ENCODE measurements around the gene CXCL12. TPM values are rescaled to one million over a fixed set of nuclear protein-coding genes. Genes with fewer than 3 reads are reported as not detected.

The CXCL12 gene
- total RNA-seq, 2 donors from 2014 or later: 0.91 to 13.5 TPM

DNA sequence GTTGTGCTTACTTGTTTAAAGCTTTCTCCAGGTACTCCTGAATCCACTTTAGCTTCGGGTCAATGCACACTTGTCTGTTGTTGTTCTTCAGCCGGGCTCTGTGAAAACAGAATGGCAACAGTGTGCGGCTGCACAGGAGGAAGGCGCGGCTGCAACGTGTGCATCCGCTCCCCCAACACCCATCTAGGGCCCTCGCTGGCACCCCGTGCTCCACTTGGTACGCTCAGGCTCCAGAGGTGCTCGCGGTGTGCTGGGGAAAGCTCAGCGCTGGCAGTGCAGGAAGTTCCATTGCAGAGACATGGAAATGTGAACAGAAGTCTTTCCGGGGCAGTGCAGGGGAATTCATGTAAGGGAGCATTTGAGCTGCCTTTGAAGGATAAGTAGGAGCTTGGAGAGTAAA, 6.3 kb downstream of the CXCL12 start:
- 94 to 96% methylated on average over 14 of the region's 14 CpGs for WGBS, 2 experiments (ENCODE audit: insufficient coverage in 1 of 2, insufficient read length in 1 of 2)
- peaks cover 12% of the 10 kb centered on the region for H3K36me3 Mint-ChIP-seq (ENCODE audit: low read depth)

GRCh38 chr10:44377651-44378310, 7.1 kb downstream of the CXCL12 start:
- Histone ChIP-seq H3K4me3 (ENCODE audit: low read length) (no peak overlapping the region), H3K9me3 (ENCODE audit: control insufficient read depth, low read length) (no peaks in the 10 kb centered on the region), H3K9ac (ENCODE audit: extremely low read depth, low read length, poor library complexity, severe bottlenecking) (no peak overlapping the region), H3K27me3 (ENCODE audit: control insufficient read depth, insufficient read depth, low read length, poor library complexity, severe bottlenecking) (peaks cover 2% of the 10 kb centered on the region), H3K27ac (ENCODE audit: low read depth, low read length) (no peak overlapping the region), H3K4me1 (ENCODE audit: control insufficient read depth, insufficient read depth, low read length) (peaks cover 15% of the 10 kb centered on the region), H3K36me3 (ENCODE audit: control insufficient read depth, insufficient read depth, low read length) (no peaks in the 10 kb centered on the region)
- Mint-ChIP-seq H3K27me3 (ENCODE audit: insufficient read depth) (peaks cover 3% of the 10 kb centered on the region), H3K4me3 (no peak overlapping the region), H3K36me3 (ENCODE audit: low read depth) (peaks cover 14% of the 10 kb centered on the region), H3K27ac (no peak overlapping the region), H3K9me3 (no peaks in the 10 kb centered on the region), H3K4me1 (peaks cover 31% of the 10 kb centered on the region)
- TF ChIP-seq, protein P1, sequence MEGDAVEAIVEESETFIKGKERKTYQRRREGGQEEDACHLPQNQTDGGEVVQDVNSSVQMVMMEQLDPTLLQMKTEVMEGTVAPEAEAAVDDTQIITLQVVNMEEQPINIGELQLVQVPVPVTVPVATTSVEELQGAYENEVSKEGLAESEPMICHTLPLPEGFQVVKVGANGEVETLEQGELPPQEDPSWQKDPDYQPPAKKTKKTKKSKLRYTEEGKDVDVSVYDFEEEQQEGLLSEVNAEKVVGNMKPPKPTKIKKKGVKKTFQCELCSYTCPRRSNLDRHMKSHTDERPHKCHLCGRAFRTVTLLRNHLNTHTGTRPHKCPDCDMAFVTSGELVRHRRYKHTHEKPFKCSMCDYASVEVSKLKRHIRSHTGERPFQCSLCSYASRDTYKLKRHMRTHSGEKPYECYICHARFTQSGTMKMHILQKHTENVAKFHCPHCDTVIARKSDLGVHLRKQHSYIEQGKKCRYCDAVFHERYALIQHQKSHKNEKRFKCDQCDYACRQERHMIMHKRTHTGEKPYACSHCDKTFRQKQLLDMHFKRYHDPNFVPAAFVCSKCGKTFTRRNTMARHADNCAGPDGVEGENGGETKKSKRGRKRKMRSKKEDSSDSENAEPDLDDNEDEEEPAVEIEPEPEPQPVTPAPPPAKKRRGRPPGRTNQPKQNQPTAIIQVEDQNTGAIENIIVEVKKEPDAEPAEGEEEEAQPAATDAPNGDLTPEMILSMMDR (conservative IDR thresholded peaks at IDR 0.05): no peak
- WGBS, 2 experiments (ENCODE audit: insufficient coverage in 1 of 2, insufficient read length in 1 of 2): 91 to 96% methylated on average over 15 to 16 of the region's 16 CpGs
- DNase-seq: no peak

More for the DNA sequence above, 6.3 kb downstream of the CXCL12 start:
- TF ChIP-seq, protein P1 (conservative IDR thresholded peaks at IDR 0.05): no peak
- Histone ChIP-seq H3K27ac (ENCODE audit: low read depth, low read length) (no peak overlapping the region), H3K4me1 (ENCODE audit: control insufficient read depth, insufficient read depth, low read length) (peaks cover 15% of the 10 kb centered on the region), H3K4me3 (ENCODE audit: low read length) (no peak overlapping the region), H3K9ac (ENCODE audit: extremely low read depth, low read length, poor library complexity, severe bottlenecking) (no peak overlapping the region), H3K9me3 (ENCODE audit: control insufficient read depth, low read length) (no peaks in the 10 kb centered on the region), H3K27me3 (ENCODE audit: control insufficient read depth, insufficient read depth, low read length, poor library complexity, severe bottlenecking) (peaks cover 10% of the 10 kb centered on the region), H3K36me3 (ENCODE audit: control insufficient read depth, insufficient read depth, low read length) (no peaks in the 10 kb centered on the region)
- Mint-ChIP-seq H3K9me3 (no peaks in the 10 kb centered on the region), H3K4me3 (no peak overlapping the region), H3K27me3 (ENCODE audit: insufficient read depth) (peaks cover 11% of the 10 kb centered on the region), H3K4me1 (peaks cover 39% of the 10 kb centered on the region), H3K27ac (no peak overlapping the region)
- no peak for DNase-seq

DNA sequence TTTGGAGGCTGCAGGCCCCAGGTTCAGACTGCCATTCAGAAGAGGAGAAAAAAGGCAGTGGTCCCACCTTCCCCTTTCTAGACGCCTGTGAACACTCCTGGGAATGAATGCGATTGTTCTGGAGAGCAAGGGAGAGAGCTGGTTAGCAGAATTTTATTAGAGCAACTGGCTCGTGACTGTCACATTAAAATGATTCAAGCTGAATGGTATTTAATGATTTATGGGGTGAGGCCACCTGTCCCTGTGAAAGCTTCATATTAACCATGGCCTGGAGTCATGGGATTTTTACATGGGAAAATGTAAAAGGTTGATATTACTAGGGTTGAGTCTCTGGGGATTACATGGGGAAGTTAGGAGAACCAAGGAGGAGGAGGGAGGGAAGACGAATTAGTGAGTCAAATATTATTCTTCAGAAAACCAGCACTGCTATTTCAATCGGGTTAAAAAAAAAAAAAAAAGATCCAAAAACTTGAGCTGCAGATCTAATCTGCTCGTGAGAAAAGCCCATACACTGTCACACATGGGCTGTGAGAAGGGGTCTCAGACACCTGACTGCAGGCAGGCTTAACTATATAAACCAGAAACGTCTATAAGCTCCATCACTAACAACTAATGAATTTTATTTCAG, 8.3 kb downstream of the CXCL12 start:
- Histone ChIP-seq H3K27me3 (ENCODE audit: control insufficient read depth, insufficient read depth, low read length, poor library complexity, severe bottlenecking) (no peaks in the 10 kb centered on the region), H3K9me3 (ENCODE audit: control insufficient read depth, low read length) (no peaks in the 10 kb centered on the region), H3K4me3 (ENCODE audit: low read length) (no peak overlapping the region), H3K4me1 (ENCODE audit: control insufficient read depth, insufficient read depth, low read length) (peaks cover 7% of the 10 kb centered on the region), H3K36me3 (ENCODE audit: control insufficient read depth, insufficient read depth, low read length) (no peaks in the 10 kb centered on the region), H3K27ac (ENCODE audit: low read depth, low read length) (no peak overlapping the region), H3K9ac (ENCODE audit: extremely low read depth, low read length, poor library complexity, severe bottlenecking) (no peak overlapping the region)
- TF ChIP-seq, protein P1 (conservative IDR thresholded peaks at IDR 0.05): no peak
- H3K4me3 Mint-ChIP-seq: no peak overlapping the region
- no peaks in the 10 kb centered on the region for H3K9me3 Mint-ChIP-seq
- H3K36me3 Mint-ChIP-seq (ENCODE audit: low read depth): peaks cover 14% of the 10 kb centered on the region
- peaks cover 23% of the 10 kb centered on the region for H3K4me1 Mint-ChIP-seq
- no peak overlapping the region for H3K27ac Mint-ChIP-seq
- DNase-seq: no peak
- WGBS, 2 experiments (ENCODE audit: insufficient coverage in 1 of 2, insufficient read length in 1 of 2): 88 to 90% methylated on average over 3 to 7 of the region's 7 CpGs
- H3K27me3 Mint-ChIP-seq (ENCODE audit: insufficient read depth): no peaks in the 10 kb centered on the region

All from endodermal cell (in vitro differentiated cells).